HepG2 (cell line): Measurements from ENCODE around the gene OS9. TPM values are rescaled to one million over a fixed set of nuclear protein-coding genes. Genes with fewer than 3 reads are reported as not detected.
A peak's percentile ranks its signal among the peaks of the same experiment; 100 is the strongest.

Experiments
- ARNTL ChIP-seq: sonication (generic); formaldehyde crosslinking; IDR thresholded peaks from 2 replicates; pipeline ENCODE4 v1.4.0; 2020; ENCODE audit warnings: mild to moderate bottlenecking, missing genetic modification reagents
- BRD4 ChIP-seq: sonication (generic); formaldehyde crosslinking; IDR thresholded peaks from 2 replicates; pipeline ENCODE4 v1.4.0; 2020; ENCODE audit warnings: missing genetic modification reagents
- ERF ChIP-seq: IDR thresholded peaks from 2 replicates; pipeline ENCODE4 v1.6.1; 2018; ENCODE audit warnings: missing biosample characterization, missing genetic modification reagents
- HHEX ChIP-seq: IDR thresholded peaks from 2 replicates; pipeline ENCODE4 v1.6.1; 2016; ENCODE audit warnings: control low read depth
- HNRNPL ChIP-seq: fragments of 200-400 bp; formaldehyde crosslinking; IDR thresholded peaks from 2 replicates; pipeline ENCODE4 v1.6.1; 2017; ENCODE audit warnings: mild to moderate bottlenecking, low read depth, low read length
- JUND ChIP-seq: sonication (generic); formaldehyde crosslinking; IDR thresholded peaks from 2 replicates; pipeline ENCODE4 v1.8.0; 2022; ENCODE audit warnings: mild to moderate bottlenecking, missing genetic modification reagents
- KDM3A ChIP-seq: IDR thresholded peaks from 2 replicates; pipeline ENCODE4 v1.6.1; 2018; ENCODE audit warnings: low read depth, missing compliant biosample characterization
- MAFF ChIP-seq: IDR thresholded peaks from 2 replicates; pipeline ENCODE4 v1.6.1; 2011; ENCODE audit warnings: low read depth, low read length, improper control_type of control experiment
- MZF1 ChIP-seq: sonication (generic); formaldehyde crosslinking; IDR thresholded peaks from 2 replicates; pipeline ENCODE4 v1.8.1; 2023; ENCODE audit warnings: mild to moderate bottlenecking, missing genetic modification reagents, borderline replicate concordance
- NCOA1 ChIP-seq: sonication (generic); formaldehyde crosslinking; IDR thresholded peaks from 2 replicates; pipeline ENCODE4 v1.9.0; 2021; ENCODE audit warnings: missing genetic modification reagents
- PRPF4 ChIP-seq: fragments of 200-400 bp; formaldehyde crosslinking; IDR thresholded peaks from 2 replicates; pipeline ENCODE4 v1.6.1; 2016; ENCODE audit warnings: low read length, low read depth; ENCODE audit not compliant: poor library complexity, severe bottlenecking
- ZFP90 ChIP-seq: sonication (generic); formaldehyde crosslinking; IDR thresholded peaks from 2 replicates; pipeline ENCODE4 v1.8.0; 2022; ENCODE audit warnings: missing genetic modification reagents, mild to moderate bottlenecking, inconsistent platforms, borderline replicate concordance
- ZNF343 ChIP-seq: sonication (generic); formaldehyde crosslinking; IDR thresholded peaks from 2 replicates; pipeline ENCODE4 v1.4.0; 2020; ENCODE audit warnings: mild to moderate bottlenecking, missing genetic modification reagents
- ZNF446 ChIP-seq: sonication (generic); formaldehyde crosslinking; IDR thresholded peaks from 2 replicates; pipeline ENCODE4 v1.5.0; 2020; ENCODE audit warnings: mild to moderate bottlenecking, missing genetic modification reagents
- ZNF549 ChIP-seq: sonication (generic); formaldehyde crosslinking; IDR thresholded peaks from 2 replicates; pipeline ENCODE4 v1.5.0; 2020; ENCODE audit warnings: missing genetic modification reagents
- ZNF577 ChIP-seq: sonication (generic); formaldehyde crosslinking; IDR thresholded peaks from 2 replicates; pipeline ENCODE4 v1.4.0; 2020; ENCODE audit warnings: mild to moderate bottlenecking, low read depth, missing genetic modification reagents, borderline replicate concordance
- ZSCAN25 ChIP-seq: sonication (generic); formaldehyde crosslinking; IDR thresholded peaks from 2 replicates; pipeline ENCODE4 v1.8.0; 2022; ENCODE audit warnings: mild to moderate bottlenecking, missing genetic modification reagents
- polyA plus RNA-seq, 8 experiments: library from polyadenylated mRNA; depleted of rRNA in 3 of 8; stranded (reverse) in 7 of 8; unstranded in 1 of 8; fragments of >200 nt; fragmentation: Illumina TruSeq in 4 of 8; extraction: Trizol in 4 of 8; gene quantifications; 2 replicates each; pipeline versions ENCODE4 v1.2.1 to v1.2.3, GENCODE V29; 2011 to 2016; ENCODE audit warnings: low read depth in 4 of 8, missing spikeins in 1 of 8, mixed read lengths in 1 of 8; ENCODE audit not compliant: insufficient read depth in 1 of 8
- total RNA-seq, 5 experiments: library from RNA; depleted of rRNA; stranded (reverse); fragments of >200 nt; fragmentation: Illumina TruSeq; extraction: Trizol; gene quantifications; 2 replicates each; pipeline ENCODE4 v1.2.3, GENCODE V29; 2016; ENCODE audit warnings: low read depth in 1 of 5
- TF ChIP-seq, protein P1 (sequence below): sonication (generic); formaldehyde crosslinking; IDR thresholded peaks from 2 replicates; pipeline ENCODE4 v1.5.0; 2020; ENCODE audit warnings: missing genetic modification reagents
- TF ChIP-seq, protein P2 (sequence below): sonication (generic); formaldehyde crosslinking; IDR thresholded peaks from 2 replicates; pipeline ENCODE4 v1.8.0; 2022; ENCODE audit warnings: mild to moderate bottlenecking, missing genetic modification reagents, borderline replicate concordance
- TF ChIP-seq, protein P3 (sequence below): sonication (generic); formaldehyde crosslinking; IDR thresholded peaks from 2 replicates; pipeline ENCODE4 v1.8.1; 2023; ENCODE audit warnings: mild to moderate bottlenecking, missing genetic modification reagents, borderline replicate concordance
- TF ChIP-seq, protein P4 (sequence below), 2 experiments: IDR thresholded peaks; 2 replicates each; pipeline ENCODE4 v1.6.1; 2011 to 2012; ENCODE audit warnings: low read length in 2 of 2, borderline replicate concordance in 1 of 2, low read depth in 1 of 2, mild to moderate bottlenecking in 1 of 2, moderate library complexity in 1 of 2
- TF ChIP-seq, protein P5 (sequence below): sonication (generic); formaldehyde crosslinking; IDR thresholded peaks from 2 replicates; pipeline ENCODE4 v1.8.0; 2022; ENCODE audit warnings: mild to moderate bottlenecking, missing genetic modification reagents, moderate library complexity

Gene OS9
- total and polyA plus RNA-seq, 2 of the 13 experiments (the other 11 are each of a cell fraction or from before 2014, with no cell fraction given) = 156 to 206 TPM

DNA sequence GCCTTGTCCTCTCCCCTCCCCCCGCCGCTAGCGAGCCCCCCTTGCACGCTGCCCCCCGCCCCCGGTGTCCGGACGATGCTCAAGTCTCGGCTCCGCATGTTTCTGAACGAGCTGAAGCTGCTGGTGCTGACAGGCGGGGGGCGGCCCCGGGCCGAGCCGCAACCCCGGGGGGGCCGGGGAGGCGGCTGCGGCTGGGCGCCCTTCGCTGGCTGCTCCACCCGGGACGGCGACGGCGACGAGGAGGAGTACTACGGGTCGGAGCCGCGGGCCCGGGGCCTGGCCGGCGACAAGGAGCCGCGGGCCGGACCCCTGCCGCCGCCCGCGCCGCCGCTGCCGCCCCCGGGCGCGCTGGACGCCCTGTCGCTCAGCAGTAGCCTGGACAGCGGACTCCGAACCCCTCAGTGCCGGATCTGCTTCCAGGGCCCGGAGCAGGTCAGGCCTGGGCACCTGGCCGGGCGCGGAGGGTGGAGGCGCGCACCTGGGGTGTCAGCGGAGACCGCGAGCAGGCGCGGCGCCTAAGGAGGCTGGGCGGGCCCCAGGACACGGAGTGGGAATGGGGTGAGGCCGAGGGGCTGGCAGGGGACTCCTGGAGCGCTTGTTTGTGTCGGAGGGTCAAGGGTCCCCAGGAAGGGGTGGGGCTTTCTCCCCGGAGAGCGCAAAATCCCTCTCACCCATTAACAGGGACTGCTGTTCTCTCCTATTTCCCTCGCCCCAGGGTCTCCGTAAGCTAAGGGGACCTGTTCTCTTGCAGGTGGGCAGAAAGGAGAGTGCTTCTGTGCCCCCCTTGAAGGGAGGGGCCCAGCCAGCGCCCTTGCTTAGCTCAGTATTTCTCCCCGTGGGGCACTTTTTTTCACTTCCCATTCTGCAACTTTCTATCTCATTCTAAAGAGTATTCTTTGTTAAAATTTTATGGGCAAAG is 61.8 kb downstream of the OS9 start (continued):
- peak; percentile 94 for TF ChIP-seq ZSCAN25 (CRISPR knock-in tag)
- no peak for TF ChIP-seq PRPF4
- peak; percentile 41; the same call in 1 of the 2 replicates for TF ChIP-seq ARNTL (CRISPR knock-in tag)
- TF ChIP-seq ZFP90 (CRISPR knock-in tag) = no peak
- no peak for TF ChIP-seq NCOA1 (CRISPR knock-in tag)
- TF ChIP-seq, protein P1, sequence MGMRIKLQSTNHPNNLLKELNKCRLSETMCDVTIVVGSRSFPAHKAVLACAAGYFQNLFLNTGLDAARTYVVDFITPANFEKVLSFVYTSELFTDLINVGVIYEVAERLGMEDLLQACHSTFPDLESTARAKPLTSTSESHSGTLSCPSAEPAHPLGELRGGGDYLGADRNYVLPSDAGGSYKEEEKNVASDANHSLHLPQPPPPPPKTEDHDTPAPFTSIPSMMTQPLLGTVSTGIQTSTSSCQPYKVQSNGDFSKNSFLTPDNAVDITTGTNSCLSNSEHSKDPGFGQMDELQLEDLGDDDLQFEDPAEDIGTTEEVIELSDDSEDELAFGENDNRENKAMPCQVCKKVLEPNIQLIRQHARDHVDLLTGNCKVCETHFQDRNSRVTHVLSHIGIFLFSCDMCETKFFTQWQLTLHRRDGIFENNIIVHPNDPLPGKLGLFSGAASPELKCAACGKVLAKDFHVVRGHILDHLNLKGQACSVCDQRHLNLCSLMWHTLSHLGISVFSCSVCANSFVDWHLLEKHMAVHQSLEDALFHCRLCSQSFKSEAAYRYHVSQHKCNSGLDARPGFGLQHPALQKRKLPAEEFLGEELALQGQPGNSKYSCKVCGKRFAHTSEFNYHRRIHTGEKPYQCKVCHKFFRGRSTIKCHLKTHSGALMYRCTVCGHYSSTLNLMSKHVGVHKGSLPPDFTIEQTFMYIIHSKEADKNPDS (CRISPR knock-in tag) = no peak
- TF ChIP-seq ZNF549 (CRISPR knock-in tag) = no peak
- no peak for TF ChIP-seq HHEX (CRISPR knock-in tag)
- TF ChIP-seq KDM3A (CRISPR knock-in tag) = no peak
- TF ChIP-seq, protein P2, sequence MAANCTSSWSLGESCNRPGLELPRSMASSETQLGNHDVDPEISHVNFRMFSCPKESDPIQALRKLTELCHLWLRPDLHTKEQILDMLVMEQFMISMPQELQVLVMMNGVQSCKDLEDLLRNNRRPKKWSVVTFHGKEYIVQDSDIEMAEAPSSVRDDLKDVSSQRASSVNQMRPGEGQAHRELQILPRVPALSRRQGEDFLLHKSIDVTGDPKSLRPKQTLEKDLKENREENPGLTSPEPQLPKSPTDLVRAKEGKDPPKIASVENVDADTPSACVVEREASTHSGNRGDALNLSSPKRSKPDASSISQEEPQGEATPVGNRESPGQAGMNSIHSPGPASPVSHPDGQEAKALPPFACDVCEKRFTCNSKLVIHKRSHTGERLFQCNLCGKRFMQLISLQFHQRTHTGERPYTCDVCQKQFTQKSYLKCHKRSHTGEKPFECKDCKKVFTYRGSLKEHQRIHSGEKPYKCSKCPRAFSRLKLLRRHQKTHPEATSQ (CRISPR knock-in tag) = no peak
- TF ChIP-seq BRD4 (CRISPR knock-in tag) = no peak
- TF ChIP-seq, protein P3, sequence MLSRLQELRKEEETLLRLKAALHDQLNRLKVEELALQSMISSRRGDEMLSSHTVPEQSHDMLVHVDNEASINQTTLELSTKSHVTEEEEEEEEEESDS = no peak
- no peak for TF ChIP-seq MZF1 (CRISPR knock-in tag)
- TF ChIP-seq ZNF343 (CRISPR knock-in tag) = no peak
- TF ChIP-seq ZNF446 (CRISPR knock-in tag) = no peak
- TF ChIP-seq, protein P4, sequence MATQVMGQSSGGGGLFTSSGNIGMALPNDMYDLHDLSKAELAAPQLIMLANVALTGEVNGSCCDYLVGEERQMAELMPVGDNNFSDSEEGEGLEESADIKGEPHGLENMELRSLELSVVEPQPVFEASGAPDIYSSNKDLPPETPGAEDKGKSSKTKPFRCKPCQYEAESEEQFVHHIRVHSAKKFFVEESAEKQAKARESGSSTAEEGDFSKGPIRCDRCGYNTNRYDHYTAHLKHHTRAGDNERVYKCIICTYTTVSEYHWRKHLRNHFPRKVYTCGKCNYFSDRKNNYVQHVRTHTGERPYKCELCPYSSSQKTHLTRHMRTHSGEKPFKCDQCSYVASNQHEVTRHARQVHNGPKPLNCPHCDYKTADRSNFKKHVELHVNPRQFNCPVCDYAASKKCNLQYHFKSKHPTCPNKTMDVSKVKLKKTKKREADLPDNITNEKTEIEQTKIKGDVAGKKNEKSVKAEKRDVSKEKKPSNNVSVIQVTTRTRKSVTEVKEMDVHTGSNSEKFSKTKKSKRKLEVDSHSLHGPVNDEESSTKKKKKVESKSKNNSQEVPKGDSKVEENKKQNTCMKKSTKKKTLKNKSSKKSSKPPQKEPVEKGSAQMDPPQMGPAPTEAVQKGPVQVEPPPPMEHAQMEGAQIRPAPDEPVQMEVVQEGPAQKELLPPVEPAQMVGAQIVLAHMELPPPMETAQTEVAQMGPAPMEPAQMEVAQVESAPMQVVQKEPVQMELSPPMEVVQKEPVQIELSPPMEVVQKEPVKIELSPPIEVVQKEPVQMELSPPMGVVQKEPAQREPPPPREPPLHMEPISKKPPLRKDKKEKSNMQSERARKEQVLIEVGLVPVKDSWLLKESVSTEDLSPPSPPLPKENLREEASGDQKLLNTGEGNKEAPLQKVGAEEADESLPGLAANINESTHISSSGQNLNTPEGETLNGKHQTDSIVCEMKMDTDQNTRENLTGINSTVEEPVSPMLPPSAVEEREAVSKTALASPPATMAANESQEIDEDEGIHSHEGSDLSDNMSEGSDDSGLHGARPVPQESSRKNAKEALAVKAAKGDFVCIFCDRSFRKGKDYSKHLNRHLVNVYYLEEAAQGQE (IDR thresholded peaks at IDR 0.05; ENCODE audit: borderline replicate concordance in 1 of 2, low read depth in 1 of 2, low read length in 2 of 2) = no peak; a peak in 1 of 4 replicates
- TF ChIP-seq HNRNPL = no peak
- TF ChIP-seq ZNF577 (CRISPR knock-in tag) = no peak
- TF ChIP-seq, protein P5, sequence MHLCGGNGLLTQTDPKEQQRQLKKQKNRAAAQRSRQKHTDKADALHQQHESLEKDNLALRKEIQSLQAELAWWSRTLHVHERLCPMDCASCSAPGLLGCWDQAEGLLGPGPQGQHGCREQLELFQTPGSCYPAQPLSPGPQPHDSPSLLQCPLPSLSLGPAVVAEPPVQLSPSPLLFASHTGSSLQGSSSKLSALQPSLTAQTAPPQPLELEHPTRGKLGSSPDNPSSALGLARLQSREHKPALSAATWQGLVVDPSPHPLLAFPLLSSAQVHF (CRISPR knock-in tag) = no peak
- TF ChIP-seq ERF (CRISPR knock-in tag) = peak; percentile 41; the same call in 1 of the 2 replicates
- TF ChIP-seq MAFF = no peak
- no peak for TF ChIP-seq JUND
